VCaP (cell line): ENCODE measurements around the gene NFKBIZ.

Experiments used
- H3K27ac ChIP-seq: fragments of 450-650 bp; 2 replicates; pipeline ENCODE4 v1.5.1; 2017
- CTCF ChIP-seq: fragments of 450-650 bp; conservative IDR thresholded peaks from 2 replicates; pipeline ENCODE4 v1.5.1; 2017; ENCODE audit warnings: mild to moderate bottlenecking, moderate library complexity

Gene NFKBIZ

GRCh38 chr3:101861212-101861788, 12.0 kb downstream of the NFKBIZ start:
- no peak for TF ChIP-seq CTCF
- no peak overlapping the region for H3K27ac ChIP-seq

- H3K27ac ChIP-seq: no peak overlapping the region
- TF ChIP-seq CTCF: no peak
Observed at GRCh38 chr3:101861789-101862415, 12.6 kb downstream of the NFKBIZ start.

DNA sequence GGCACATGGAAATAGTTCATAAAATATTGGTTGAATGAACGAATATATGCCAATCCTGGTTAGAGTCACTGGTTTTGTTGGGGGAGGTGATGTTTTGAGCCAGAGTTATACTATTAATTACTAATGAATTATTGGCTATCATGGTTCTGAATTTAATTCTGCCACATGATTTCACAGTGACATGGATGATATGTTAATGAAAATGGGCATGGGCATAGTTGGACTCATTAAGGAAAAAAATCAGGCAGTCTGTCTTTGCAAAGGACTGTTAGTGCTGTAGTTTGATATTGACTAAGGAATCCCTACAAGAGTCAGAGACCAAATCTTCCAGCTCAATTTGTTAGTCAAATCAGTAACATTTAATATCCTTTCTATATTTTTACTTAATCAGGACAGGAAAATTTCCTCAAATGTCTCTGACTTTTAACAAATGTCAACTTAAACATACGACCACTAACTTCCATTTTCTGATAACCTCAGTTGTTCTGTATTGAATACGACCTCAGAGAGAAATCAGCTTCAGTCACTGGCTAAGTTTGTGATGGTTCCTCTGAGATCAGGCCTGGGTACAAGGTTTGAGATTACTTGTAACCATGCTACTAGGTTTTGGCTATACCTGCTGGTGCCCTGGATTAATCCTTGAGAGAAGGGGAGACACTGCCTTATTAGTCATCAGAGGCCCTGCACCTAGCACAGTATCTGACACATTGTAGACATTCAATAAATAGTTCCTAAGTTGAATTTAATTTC, 13.3 kb downstream of the NFKBIZ start:
- no peak overlapping the region for H3K27ac ChIP-seq
- TF ChIP-seq CTCF: no peak

DNA sequence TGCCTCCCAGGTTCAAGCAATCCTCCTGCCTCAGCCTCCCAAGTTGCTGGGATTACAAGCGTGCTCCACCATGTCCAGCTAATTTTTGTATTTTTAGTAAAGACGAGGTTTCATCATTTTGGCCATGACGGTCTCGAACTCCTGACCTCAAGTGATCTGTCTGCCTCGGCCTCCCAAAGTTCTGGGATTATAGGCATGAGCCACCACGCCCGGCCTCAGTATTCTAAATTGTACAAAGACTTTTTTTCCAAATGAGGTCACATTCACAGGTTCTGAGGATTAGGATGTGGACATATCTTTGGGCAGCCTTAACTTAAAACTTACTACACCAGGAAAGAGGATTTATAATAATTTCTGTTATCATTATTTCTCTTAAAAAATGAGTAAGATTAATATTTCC, 15.6 kb downstream of the NFKBIZ start:
- H3K27ac ChIP-seq: peak overlapping the region; percentile 45

DNA sequence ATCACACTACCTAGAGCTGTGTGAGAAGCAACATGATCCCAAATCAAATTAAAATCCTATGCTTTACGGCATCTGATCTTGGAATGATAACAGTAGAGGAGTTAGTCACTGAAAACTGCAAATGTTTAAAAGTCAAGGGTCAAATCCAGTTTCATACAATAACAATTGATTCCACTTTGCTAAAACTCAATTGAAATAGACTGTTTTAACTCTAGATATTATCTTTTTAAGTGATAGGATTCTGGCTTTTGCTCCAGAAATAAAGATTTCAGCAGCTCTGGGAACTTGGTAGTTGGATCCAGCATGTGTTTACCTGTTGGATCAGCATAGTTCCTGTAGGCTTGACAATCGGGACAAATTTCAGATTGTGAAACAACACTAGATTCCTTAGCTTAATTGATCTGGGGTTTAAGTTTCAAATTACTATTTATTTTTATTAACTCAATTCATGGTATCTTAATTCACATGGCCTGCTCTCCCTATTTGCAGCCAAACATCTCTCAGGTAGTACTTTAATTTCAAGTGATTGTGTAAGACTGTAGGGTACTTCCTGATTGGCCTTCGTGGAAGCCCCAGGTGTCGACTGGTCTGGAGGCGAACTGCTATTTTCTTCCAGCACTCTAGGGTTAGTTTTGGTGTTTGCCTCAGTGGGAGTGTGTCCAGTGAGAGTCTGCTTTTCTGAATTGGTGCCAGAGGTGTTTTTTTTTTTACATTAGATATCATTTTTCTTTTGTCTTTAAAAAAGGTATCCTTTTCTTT, 16.6 kb downstream of the NFKBIZ start:
- peak overlapping the region; percentile 45 for H3K27ac ChIP-seq
- 0 out of 2 replicates have a peak, but pooled peaks have one; percentile 9 for TF ChIP-seq CTCF

GRCh38 chr3:101867511-101867910, 18.2 kb downstream of the NFKBIZ start:
- TF ChIP-seq CTCF: no peak
- peak overlapping the region; percentile 54; the same call in 1 of the 2 replicates for H3K27ac ChIP-seq

GRCh38 chr3:101867996-101868395, 18.7 kb downstream of the NFKBIZ start:
- peak overlapping the region; percentile 54 for H3K27ac ChIP-seq
- no peak for TF ChIP-seq CTCF
